Neural cell (in vitro differentiated cells): ENCODE measurements around the gene BSN. TPM values are rescaled to one million over a fixed set of nuclear protein-coding genes. Genes with fewer than 3 reads are reported as not detected.

Experiments
- H2AFZ ChIP-seq: fragments of 200-600, 300-800 bp; sonication (generic), shearing (Covaris generic); 2 replicates; pipeline ENCODE4 v1.6.0; 2014; ENCODE audit warnings: low read depth, mild to moderate bottlenecking, antibody characterized with exemption, low read length, moderate library complexity
- H3F3A ChIP-seq: fragments of 200-600 bp; shearing (Covaris generic); 2 replicates; pipeline ENCODE4 v1.6.1; 2016; ENCODE audit warnings: mild to moderate bottlenecking, moderate library complexity, mixed read lengths, antibody characterized with exemption, low read length; ENCODE audit not compliant: insufficient read depth, poor library complexity, severe bottlenecking
- H3K27ac ChIP-seq: fragments of 200-600, 300-800 bp; sonication (generic), shearing (Covaris generic); 2 replicates; pipeline ENCODE4 v1.5.1; 2014; ENCODE audit warnings: mild to moderate bottlenecking, low read length, moderate library complexity
- H3K27me3 ChIP-seq: fragments of 300-800, 200-600 bp; sonication (generic), shearing (Covaris generic); 2 replicates; pipeline ENCODE4 v1.6.0; 2014; ENCODE audit warnings: mild to moderate bottlenecking, low read depth, low read length, moderate library complexity; ENCODE audit not compliant: insufficient read depth
- H3K36me3 ChIP-seq: fragments of 300-800, 200-600 bp; sonication (generic), shearing (Covaris generic); 2 replicates; pipeline ENCODE4 v1.5.1; 2014; ENCODE audit warnings: mild to moderate bottlenecking, antibody characterized with exemption, low read length, moderate library complexity; ENCODE audit not compliant: insufficient read depth
- H3K4me2 ChIP-seq: fragments of 300-800, 200-600 bp; sonication (generic), shearing (Covaris generic); 2 replicates; pipeline ENCODE4 v1.6.0; 2014; ENCODE audit warnings: mild to moderate bottlenecking, low read length
- H3K4me3 ChIP-seq: fragments of 300-800, 200-600 bp; sonication (generic), shearing (Covaris generic); 2 replicates; pipeline ENCODE4 v1.5.1; 2014; ENCODE audit warnings: mild to moderate bottlenecking, low read length, moderate library complexity
- H3K79me2 ChIP-seq: fragments of 200-600 bp; shearing (Covaris generic); replicated peaks from 2 replicates; pipeline ENCODE4 v1.6.0; 2014; ENCODE audit warnings: mild to moderate bottlenecking, low read length, moderate library complexity; ENCODE audit not compliant: insufficient read depth
- H3K9ac ChIP-seq: fragments of 300-800, 200-600 bp; sonication (generic), shearing (Covaris generic); 2 replicates; pipeline ENCODE4 v1.6.1; 2016; ENCODE audit warnings: mild to moderate bottlenecking, low read length, mixed read lengths
- H3K9me2 ChIP-seq: fragments of 200-600 bp; shearing (Covaris generic); 2 replicates; pipeline ENCODE4 v1.6.1; 2016; ENCODE audit warnings: mild to moderate bottlenecking, low read length, mixed read lengths; ENCODE audit not compliant: insufficient read depth
- H3K9me3 ChIP-seq: fragments of 200-600, 300-800 bp; sonication (generic), shearing (Covaris generic); 2 replicates; pipeline ENCODE4 v1.6.1; 2016; ENCODE audit warnings: mild to moderate bottlenecking, mixed run types, low read length, moderate library complexity, mixed read lengths
- H4K20me1 ChIP-seq: fragments of 200-600 bp; shearing (Covaris generic); 2 replicates; pipeline ENCODE4 v1.6.1; 2016; ENCODE audit warnings: mild to moderate bottlenecking, mixed run types; ENCODE audit not compliant: insufficient read depth
- EP300 ChIP-seq: fragments of 450-650 bp; conservative IDR thresholded peaks from 2 replicates; pipeline ENCODE4 v1.6.1; 2014; ENCODE audit warnings: antibody characterized with exemption, mild to moderate bottlenecking, moderate library complexity; ENCODE audit not compliant: poor library complexity, severe bottlenecking
- EZH2 ChIP-seq: fragments of 200-600, 300-800 bp; shearing (Covaris generic), sonication (generic); IDR thresholded peaks from 2 replicates; pipeline ENCODE4 v1.6.1; 2014; ENCODE audit warnings: antibody characterized with exemption, low read length, borderline replicate concordance, mild to moderate bottlenecking; ENCODE audit not compliant: insufficient read depth, poor library complexity, severe bottlenecking
- MXI1 ChIP-seq: fragments of 450-650 bp; conservative IDR thresholded peaks from 2 replicates; pipeline ENCODE4 v1.6.1; 2014; ENCODE audit warnings: antibody characterized with exemption, mild to moderate bottlenecking; ENCODE audit not compliant: poor library complexity, severe bottlenecking
- POLR2AphosphoS5 ChIP-seq: IDR thresholded peaks from 2 replicates; pipeline ENCODE4 v1.6.1; 2012
- RAD21 ChIP-seq: fragments of 450-650 bp; conservative IDR thresholded peaks from 2 replicates; pipeline ENCODE4 v1.6.1; 2014; ENCODE audit warnings: antibody characterized with exemption, mild to moderate bottlenecking, moderate library complexity
- SMC3 ChIP-seq: fragments of 450-650 bp; conservative IDR thresholded peaks from 2 replicates; pipeline ENCODE4 v1.6.1; 2014; ENCODE audit warnings: antibody characterized with exemption, mild to moderate bottlenecking, moderate library complexity; ENCODE audit not compliant: poor library complexity
- TAF1 ChIP-seq: IDR thresholded peaks from 2 replicates; pipeline ENCODE4 v1.6.1; 2012; ENCODE audit warnings: low read depth
- polyA plus RNA-seq: library from polyadenylated mRNA; depleted of rRNA; stranded (reverse); fragments of >200 nt; gene quantifications from 2 replicates; pipeline ENCODE4 v1.2.3, GENCODE V29; 2014
- TF ChIP-seq, protein P1 (sequence below): IDR thresholded peaks from 2 replicates; pipeline ENCODE4 v1.6.1; 2012; ENCODE audit warnings: borderline replicate concordance
- TF ChIP-seq, protein P2 (sequence below): fragments of 450-650 bp; IDR thresholded peaks from 2 replicates; pipeline ENCODE4 v1.5.1; 2014; ENCODE audit warnings: antibody characterized with exemption, mild to moderate bottlenecking, moderate library complexity; ENCODE audit not compliant: poor library complexity, severe bottlenecking

The BSN gene
- polyA plus RNA-seq, 1 donor from 2014 or later = 2.0 TPM

DNA sequence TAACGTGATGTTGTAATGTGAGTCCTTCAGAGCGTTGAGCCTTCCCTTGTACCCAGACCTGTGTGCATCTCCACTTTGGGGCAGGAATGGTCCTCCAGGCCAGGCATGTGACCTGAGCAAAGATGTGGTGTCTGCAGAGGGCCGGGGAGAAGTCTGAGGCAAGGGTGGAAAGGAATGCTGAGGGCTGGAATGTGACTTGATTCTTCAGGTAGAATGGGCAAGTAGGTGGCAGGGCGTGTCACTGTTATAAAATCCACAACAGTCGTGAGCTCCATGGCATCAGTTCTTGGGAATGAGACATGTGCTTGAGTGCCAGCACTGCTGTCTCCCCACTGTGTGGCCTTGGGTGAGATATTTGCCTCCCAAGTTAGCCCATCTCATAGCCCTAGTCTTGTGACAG, 24.0 kb upstream of the BSN start:
- Histone ChIP-seq H3K36me3 (peaks cover 7% of the 10 kb centered on the region), H3K27me3 (no peaks in the 10 kb centered on the region), H3K9ac (no peak overlapping the region), H2AFZ (no peak overlapping the region), H4K20me1 (no peaks in the 10 kb centered on the region), H3K27ac (no peak overlapping the region), H3K9me2 (no peaks in the 10 kb centered on the region), H3F3A (no peaks in the 10 kb centered on the region), H3K4me3 (no peak overlapping the region), H3K79me2 (no peaks in the 10 kb centered on the region), H3K9me3 (no peaks in the 10 kb centered on the region), H3K4me2 (no peak overlapping the region)
- TF ChIP-seq MXI1 = no peak
- TF ChIP-seq EZH2 = no peak
- no peak for TF ChIP-seq TAF1
- no peak for TF ChIP-seq SMC3
- no peak for TF ChIP-seq RAD21
- TF ChIP-seq, protein P1, sequence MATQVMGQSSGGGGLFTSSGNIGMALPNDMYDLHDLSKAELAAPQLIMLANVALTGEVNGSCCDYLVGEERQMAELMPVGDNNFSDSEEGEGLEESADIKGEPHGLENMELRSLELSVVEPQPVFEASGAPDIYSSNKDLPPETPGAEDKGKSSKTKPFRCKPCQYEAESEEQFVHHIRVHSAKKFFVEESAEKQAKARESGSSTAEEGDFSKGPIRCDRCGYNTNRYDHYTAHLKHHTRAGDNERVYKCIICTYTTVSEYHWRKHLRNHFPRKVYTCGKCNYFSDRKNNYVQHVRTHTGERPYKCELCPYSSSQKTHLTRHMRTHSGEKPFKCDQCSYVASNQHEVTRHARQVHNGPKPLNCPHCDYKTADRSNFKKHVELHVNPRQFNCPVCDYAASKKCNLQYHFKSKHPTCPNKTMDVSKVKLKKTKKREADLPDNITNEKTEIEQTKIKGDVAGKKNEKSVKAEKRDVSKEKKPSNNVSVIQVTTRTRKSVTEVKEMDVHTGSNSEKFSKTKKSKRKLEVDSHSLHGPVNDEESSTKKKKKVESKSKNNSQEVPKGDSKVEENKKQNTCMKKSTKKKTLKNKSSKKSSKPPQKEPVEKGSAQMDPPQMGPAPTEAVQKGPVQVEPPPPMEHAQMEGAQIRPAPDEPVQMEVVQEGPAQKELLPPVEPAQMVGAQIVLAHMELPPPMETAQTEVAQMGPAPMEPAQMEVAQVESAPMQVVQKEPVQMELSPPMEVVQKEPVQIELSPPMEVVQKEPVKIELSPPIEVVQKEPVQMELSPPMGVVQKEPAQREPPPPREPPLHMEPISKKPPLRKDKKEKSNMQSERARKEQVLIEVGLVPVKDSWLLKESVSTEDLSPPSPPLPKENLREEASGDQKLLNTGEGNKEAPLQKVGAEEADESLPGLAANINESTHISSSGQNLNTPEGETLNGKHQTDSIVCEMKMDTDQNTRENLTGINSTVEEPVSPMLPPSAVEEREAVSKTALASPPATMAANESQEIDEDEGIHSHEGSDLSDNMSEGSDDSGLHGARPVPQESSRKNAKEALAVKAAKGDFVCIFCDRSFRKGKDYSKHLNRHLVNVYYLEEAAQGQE = no peak
- no peak for TF ChIP-seq EP300
- TF ChIP-seq, protein P2, sequence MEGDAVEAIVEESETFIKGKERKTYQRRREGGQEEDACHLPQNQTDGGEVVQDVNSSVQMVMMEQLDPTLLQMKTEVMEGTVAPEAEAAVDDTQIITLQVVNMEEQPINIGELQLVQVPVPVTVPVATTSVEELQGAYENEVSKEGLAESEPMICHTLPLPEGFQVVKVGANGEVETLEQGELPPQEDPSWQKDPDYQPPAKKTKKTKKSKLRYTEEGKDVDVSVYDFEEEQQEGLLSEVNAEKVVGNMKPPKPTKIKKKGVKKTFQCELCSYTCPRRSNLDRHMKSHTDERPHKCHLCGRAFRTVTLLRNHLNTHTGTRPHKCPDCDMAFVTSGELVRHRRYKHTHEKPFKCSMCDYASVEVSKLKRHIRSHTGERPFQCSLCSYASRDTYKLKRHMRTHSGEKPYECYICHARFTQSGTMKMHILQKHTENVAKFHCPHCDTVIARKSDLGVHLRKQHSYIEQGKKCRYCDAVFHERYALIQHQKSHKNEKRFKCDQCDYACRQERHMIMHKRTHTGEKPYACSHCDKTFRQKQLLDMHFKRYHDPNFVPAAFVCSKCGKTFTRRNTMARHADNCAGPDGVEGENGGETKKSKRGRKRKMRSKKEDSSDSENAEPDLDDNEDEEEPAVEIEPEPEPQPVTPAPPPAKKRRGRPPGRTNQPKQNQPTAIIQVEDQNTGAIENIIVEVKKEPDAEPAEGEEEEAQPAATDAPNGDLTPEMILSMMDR = no peak

DNA sequence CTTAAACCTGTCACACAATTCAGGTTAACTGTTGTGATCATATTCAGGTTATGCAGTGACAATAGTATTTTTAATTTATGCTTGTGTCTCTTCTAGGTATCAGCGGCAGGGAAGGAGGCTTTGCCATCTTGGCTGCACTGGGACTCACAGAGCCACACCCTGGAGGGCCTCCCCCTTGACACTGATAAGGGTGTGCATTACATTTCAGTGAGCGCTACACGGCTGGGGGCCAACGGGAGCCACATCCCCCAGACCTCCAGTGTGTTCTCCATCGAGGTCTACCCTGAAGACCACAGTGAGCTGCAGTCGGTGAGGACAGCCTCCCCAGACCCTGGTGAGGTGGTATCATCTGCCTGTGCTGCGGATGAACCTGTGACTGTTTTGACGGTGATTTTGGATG, 23.6 kb upstream of the BSN start:
- peaks cover 7% of the 10 kb centered on the region for H3K36me3 ChIP-seq
- H3K27me3 ChIP-seq = no peaks in the 10 kb centered on the region
- H3K27ac ChIP-seq = no peak overlapping the region
- no peaks in the 10 kb centered on the region for H3K9me2 ChIP-seq
- no peaks in the 10 kb centered on the region for H3K9me3 ChIP-seq
- no peak overlapping the region for H3K4me2 ChIP-seq
- no peaks in the 10 kb centered on the region for H3K79me2 ChIP-seq
- no peak overlapping the region for H3K4me3 ChIP-seq
- H2AFZ ChIP-seq = no peak overlapping the region
- no peak for TF ChIP-seq EZH2
- TF ChIP-seq SMC3 = no peak
- TF ChIP-seq POLR2AphosphoS5 = no peak
- no peak for TF ChIP-seq RAD21
- no peak for TF ChIP-seq MXI1
- TF ChIP-seq, protein P2 = no peak
- no peak for TF ChIP-seq TAF1
- TF ChIP-seq, protein P1 = no peak
- TF ChIP-seq EP300 = no peak
- no peaks in the 10 kb centered on the region for H4K20me1 ChIP-seq
- no peaks in the 10 kb centered on the region for H3F3A ChIP-seq
- H3K9ac ChIP-seq = no peak overlapping the region
